ENCODE results near the gene SLC22A2.

The SLC22A2 gene

DNA sequence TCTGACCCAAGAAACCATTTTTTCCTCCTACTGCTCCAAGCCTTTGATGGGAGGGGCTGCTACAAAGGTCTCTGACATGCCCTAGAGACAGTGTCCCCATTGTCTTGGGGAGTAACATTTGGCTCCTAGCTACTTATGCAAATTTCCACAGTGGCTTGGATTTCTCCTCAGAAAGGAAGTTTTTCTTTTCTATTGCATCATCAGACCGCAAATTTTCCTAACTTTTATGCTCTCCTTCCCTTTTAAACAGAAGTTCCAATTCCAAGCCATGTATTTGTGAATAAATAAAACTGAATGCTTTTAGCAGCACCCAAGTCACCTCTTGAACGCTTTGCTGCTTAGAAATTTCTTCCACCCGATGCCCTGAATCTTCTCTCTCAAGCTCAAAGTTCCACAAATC lies 51.0 kb downstream of the SLC22A2 start:
- no peak overlapping the region for H3K4me3 ChIP-seq (ENCODE audit: low read depth, low read length)
- TF ChIP-seq, protein P1, sequence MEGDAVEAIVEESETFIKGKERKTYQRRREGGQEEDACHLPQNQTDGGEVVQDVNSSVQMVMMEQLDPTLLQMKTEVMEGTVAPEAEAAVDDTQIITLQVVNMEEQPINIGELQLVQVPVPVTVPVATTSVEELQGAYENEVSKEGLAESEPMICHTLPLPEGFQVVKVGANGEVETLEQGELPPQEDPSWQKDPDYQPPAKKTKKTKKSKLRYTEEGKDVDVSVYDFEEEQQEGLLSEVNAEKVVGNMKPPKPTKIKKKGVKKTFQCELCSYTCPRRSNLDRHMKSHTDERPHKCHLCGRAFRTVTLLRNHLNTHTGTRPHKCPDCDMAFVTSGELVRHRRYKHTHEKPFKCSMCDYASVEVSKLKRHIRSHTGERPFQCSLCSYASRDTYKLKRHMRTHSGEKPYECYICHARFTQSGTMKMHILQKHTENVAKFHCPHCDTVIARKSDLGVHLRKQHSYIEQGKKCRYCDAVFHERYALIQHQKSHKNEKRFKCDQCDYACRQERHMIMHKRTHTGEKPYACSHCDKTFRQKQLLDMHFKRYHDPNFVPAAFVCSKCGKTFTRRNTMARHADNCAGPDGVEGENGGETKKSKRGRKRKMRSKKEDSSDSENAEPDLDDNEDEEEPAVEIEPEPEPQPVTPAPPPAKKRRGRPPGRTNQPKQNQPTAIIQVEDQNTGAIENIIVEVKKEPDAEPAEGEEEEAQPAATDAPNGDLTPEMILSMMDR (IDR thresholded peaks at IDR 0.05; ENCODE audit: low read depth, low read length) = no peak

- no peak overlapping the region for H3K4me3 ChIP-seq (ENCODE audit: low read depth, low read length)
Observed at GRCh38 chr6:160204710-160205109, 53.9 kb downstream of the SLC22A2 start.

GRCh38 chr6:160203953-160204352 lies 54.7 kb downstream of the SLC22A2 start:
- TF ChIP-seq, protein P1 (IDR thresholded peaks at IDR 0.05; ENCODE audit: low read depth, low read length) = no peak
- H3K4me3 ChIP-seq (ENCODE audit: low read depth, low read length) = no peak overlapping the region

More at GRCh38 chr6:160204710-160205109, 53.9 kb downstream of the SLC22A2 start:
- TF ChIP-seq, protein P1 (IDR thresholded peaks at IDR 0.05; ENCODE audit: low read depth, low read length) = no peak

GRCh38 chr6:160203522-160203921 lies 55.1 kb downstream of the SLC22A2 start:
- TF ChIP-seq, protein P1 (IDR thresholded peaks at IDR 0.05; ENCODE audit: low read depth, low read length) = no peak
- no peak overlapping the region for H3K4me3 ChIP-seq (ENCODE audit: low read depth, low read length)

DNA sequence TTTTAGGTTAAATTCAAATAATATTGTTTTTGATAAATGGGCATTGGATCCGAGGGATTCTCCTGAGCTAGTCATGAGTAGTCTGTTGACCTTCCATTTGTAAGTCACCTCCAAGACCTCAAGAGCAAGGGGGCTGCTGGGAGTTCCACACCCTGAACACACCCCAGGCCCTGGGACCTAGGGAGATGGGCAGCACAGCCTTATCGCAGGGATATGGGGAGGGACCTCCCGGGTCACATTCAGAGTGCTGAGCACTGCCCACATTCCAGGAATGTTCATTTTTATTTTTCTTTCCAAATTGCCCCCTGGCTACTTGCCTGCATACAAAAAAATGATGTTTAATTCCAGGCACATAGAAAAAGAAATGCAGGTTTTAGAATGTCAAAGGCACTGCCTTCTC lies 55.5 kb downstream of the SLC22A2 start:
- no peak overlapping the region for H3K4me3 ChIP-seq (ENCODE audit: low read depth, low read length)
- TF ChIP-seq, protein P1 (IDR thresholded peaks at IDR 0.05; ENCODE audit: low read depth, low read length) = no peak

GRCh38 chr6:160202411-160202810 lies 56.2 kb downstream of the SLC22A2 start:
- TF ChIP-seq, protein P1 (IDR thresholded peaks at IDR 0.05; ENCODE audit: low read depth, low read length) = no peak
- H3K4me3 ChIP-seq (ENCODE audit: low read depth, low read length) = no peak overlapping the region

- TF ChIP-seq, protein P1 (IDR thresholded peaks at IDR 0.05; ENCODE audit: low read depth, low read length) = no peak
- no peak overlapping the region for H3K4me3 ChIP-seq (ENCODE audit: low read depth, low read length)
Observed at GRCh38 chr6:160201061-160201460, 57.6 kb downstream of the SLC22A2 start.
